ENCODE data around the gene MYH2.

DNA sequence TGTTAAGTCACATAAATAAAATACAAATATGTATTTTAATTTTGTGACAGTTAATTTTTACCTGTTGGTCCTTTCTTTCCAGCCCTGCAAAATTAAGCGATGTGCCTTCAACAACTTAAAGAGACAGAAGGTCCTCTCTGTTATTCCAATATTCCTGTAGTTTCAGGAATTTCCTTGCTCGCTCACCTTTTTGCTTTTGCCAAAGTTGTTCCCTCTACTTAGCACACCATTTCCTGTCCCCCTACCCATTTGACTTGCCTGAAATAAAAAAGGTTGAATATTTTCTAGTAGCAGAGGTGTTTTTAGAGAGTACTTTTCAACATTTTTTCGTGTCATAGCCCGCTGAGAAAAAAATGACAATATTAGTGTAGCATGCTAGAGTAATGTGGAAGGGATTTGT lies 556 bp upstream of the MYH2 start:
- TF ChIP-seq, protein P1, sequence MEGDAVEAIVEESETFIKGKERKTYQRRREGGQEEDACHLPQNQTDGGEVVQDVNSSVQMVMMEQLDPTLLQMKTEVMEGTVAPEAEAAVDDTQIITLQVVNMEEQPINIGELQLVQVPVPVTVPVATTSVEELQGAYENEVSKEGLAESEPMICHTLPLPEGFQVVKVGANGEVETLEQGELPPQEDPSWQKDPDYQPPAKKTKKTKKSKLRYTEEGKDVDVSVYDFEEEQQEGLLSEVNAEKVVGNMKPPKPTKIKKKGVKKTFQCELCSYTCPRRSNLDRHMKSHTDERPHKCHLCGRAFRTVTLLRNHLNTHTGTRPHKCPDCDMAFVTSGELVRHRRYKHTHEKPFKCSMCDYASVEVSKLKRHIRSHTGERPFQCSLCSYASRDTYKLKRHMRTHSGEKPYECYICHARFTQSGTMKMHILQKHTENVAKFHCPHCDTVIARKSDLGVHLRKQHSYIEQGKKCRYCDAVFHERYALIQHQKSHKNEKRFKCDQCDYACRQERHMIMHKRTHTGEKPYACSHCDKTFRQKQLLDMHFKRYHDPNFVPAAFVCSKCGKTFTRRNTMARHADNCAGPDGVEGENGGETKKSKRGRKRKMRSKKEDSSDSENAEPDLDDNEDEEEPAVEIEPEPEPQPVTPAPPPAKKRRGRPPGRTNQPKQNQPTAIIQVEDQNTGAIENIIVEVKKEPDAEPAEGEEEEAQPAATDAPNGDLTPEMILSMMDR (conservative IDR thresholded peaks at IDR 0.05 in 1 of 2, IDR thresholded peaks at IDR 0.05 in 1 of 2; ENCODE audit: extremely low read depth in 1 of 2, insufficient read depth in 1 of 2, low read depth in 1 of 2, low read length in 2 of 2), result no peak
- TF ChIP-seq EZH2 (IDR thresholded peaks at IDR 0.05; ENCODE audit: borderline replicate concordance, low read length), result no peak

Measured in mammary epithelial cell (primary cell).